ENCODE measurements around the gene ANKRD30B.
A peak's percentile ranks its signal among the peaks of the same experiment; 100 is the strongest.
"Not testable (repeated sequence)": the region's sequence is repeated elsewhere in the genome, so short reads cannot be mapped to it uniquely, and the experiment has no call there.

ANKRD30B gene

DNA sequence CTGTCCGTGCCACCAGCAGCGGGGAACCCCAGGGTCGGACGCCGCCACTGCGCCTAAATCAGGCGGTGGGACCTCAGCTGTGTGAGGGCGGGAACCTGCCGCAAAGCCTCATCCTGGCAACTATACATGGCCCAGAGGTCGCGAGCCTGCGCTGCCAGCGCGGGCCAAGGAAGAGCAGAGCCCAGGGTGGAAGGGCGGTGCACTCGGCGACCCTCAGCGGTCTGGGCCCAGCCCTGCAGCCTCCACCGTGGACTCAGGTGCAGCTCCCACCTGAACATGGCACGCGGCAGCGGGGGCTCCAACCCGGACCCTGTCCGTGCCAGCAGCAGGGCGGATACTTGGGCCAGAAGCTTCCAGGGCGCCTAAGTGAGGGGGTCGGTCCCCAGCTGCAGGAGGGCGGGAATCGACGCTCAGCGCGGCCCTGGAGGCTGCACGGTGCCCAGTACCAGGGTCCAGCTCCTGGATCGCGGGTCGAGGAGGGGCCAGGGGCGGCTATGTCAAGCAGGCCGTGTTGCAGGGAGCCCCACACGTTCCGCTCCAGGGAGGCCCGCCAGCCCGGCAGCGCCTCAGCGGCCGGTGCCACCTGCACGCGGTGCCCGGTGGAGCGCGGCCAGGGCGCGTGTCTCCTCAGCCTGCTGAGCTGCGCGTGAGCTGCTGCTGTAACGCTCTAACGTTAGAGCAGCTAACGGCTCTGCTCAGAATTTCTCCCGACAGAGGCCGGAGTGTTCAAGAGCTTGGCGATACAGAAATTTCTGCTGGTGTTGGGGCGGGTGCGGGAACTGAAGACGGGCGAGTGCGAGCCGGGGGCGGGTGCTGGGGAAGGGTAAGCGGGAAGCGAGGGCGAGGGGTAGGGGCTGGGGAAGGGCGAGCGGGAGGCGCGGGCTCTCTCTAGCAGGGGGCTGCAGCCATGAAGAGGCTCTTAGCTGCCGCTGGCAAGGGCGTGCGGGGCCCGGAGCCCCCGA is at the start of gene ANKRD30B:
Gene ANKRD30B, plus strand, starts transcription at position 660 of the 962 bp plus-strand sequence. Its CDS starts 248 bp downstream, at position 908.
- Histone ChIP-seq H3K4me3 (ENCODE audit: low read depth, low read length) (peak within 1 kb of the TSS; percentile 35), H3K36me3 (replicated peaks) (no peaks in the 10 kb centered on the region), H3K27me3 (replicated peaks) (no peaks in the 10 kb centered on the region), H3K27ac (no peak within 1 kb of the TSS)
- in situ Hi-C loops (cut with HindIII; ENCODE audit: low pct_ligation_motif_present, low sequenced_read_pairs) = no loop called here
- no peak for TF ChIP-seq CTCF (IDR thresholded peaks at IDR 0.05; ENCODE audit: low read depth, low read length, missing control alignments)
- no peak for DNase-seq

DNA sequence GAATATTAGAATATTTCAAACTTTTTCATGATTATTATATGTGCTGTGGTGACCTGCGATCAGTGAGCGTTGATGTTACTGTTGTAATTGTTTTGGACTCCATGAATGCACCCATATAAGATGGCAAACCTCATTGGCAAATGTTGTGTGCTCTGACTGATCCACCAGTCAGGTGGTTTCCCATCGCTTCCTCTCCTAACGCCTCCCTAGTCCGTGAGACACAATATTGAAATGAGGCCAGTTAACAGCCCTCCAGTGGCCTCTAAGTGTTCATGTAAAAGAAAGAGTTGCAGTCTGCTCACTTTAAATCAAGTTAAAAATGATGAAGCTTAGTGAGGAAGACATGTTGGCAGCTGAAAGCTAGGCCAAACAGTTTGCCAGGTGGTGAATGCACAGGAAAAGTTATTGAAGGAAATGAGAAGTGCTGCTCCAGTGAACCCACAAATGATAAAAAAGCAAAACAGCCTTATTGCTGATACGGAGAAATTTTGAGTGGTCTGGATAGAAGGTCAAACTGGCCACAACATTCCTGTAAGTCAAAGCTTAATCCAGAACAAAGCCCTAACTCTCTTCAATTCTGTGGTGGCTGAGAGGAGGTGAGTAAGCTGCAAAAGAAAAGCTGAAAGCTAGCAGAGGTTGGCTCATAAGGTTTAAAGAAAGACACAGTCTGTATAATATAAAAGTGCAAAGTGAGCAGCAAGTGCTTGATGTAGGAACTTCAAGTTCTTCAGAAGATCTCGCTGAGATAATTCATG is 46.5 kb upstream of the ANKRD30B start:
- in situ Hi-C loops (cut with HindIII; ENCODE audit: low pct_ligation_motif_present, low sequenced_read_pairs); H3K27ac ChIP-seq; H3K27me3 ChIP-seq (replicated peaks); H3K4me3 ChIP-seq (ENCODE audit: low read depth, low read length); H3K36me3 ChIP-seq (replicated peaks); DNase-seq: not testable (repeated sequence)

GRCh38 chr18:14709761-14710160 is 38.2 kb upstream of the ANKRD30B start:
- H3K36me3 ChIP-seq (replicated peaks); H3K27ac ChIP-seq; DNase-seq; H3K27me3 ChIP-seq (replicated peaks); in situ Hi-C loops (cut with HindIII; ENCODE audit: low pct_ligation_motif_present, low sequenced_read_pairs); H3K4me3 ChIP-seq (ENCODE audit: low read depth, low read length): not testable (repeated sequence)

DNA sequence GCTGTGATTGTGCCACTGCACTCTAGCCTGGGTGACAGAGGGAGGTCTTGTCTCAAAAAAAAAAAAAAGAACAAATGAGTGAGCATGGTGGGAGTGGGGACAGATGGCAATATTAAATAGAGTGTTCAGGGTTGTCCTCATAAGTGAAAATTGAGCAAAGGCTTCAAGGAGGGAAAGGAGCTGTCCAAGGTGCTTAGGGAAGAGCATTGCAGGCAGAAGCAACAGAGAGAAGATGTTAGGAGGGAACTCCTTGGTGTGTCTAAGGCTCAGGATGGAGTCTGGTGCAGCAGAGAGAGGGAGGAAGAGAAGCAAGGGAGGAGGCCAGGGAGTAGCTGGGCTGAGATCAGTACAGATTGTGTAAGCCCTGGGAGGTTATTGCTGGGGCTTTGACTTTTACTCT is 26.4 kb upstream of the ANKRD30B start:
- DNase-seq; H3K36me3 ChIP-seq (replicated peaks); in situ Hi-C loops (cut with HindIII; ENCODE audit: low pct_ligation_motif_present, low sequenced_read_pairs); H3K27me3 ChIP-seq (replicated peaks); H3K27ac ChIP-seq; H3K4me3 ChIP-seq (ENCODE audit: low read depth, low read length): not testable (repeated sequence)

GRCh38 chr18:14739056-14739455 is 8.9 kb upstream of the ANKRD30B start:
- in situ Hi-C loops (cut with HindIII; ENCODE audit: low pct_ligation_motif_present, low sequenced_read_pairs); H3K27ac ChIP-seq; H3K36me3 ChIP-seq (replicated peaks); H3K4me3 ChIP-seq (ENCODE audit: low read depth, low read length); DNase-seq; H3K27me3 ChIP-seq (replicated peaks): not testable (repeated sequence)

DNA sequence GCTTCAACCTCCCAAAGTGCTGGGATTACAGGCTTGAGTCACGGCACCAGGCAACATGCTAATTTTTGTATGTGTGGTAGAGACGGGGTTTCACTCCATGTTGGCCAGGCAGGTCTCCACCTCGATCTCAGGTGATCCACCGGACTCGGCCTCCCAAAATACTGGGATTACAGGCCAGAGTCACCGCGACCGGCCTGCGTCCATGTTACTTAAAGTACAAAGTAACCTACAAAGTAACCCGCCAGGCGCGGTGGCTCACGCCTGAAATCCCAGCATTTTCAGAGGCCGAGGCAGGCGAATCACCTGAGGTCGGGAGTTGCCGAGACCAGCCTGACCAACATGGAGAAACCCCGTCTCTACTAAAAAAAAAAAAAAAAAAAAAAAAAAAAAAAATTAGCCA is 1.1 kb upstream of the ANKRD30B start:
- H3K27me3 ChIP-seq (replicated peaks) = no peaks in the 10 kb centered on the region
- no peak for TF ChIP-seq CTCF (IDR thresholded peaks at IDR 0.05; ENCODE audit: low read depth, low read length, missing control alignments)
- H3K4me3 ChIP-seq (ENCODE audit: low read depth, low read length) = no peak overlapping the region
- no peak for DNase-seq
- in situ Hi-C loops (cut with HindIII; ENCODE audit: low pct_ligation_motif_present, low sequenced_read_pairs) = no loop called here
- H3K36me3 ChIP-seq (replicated peaks) = no peaks in the 10 kb centered on the region
- no peak overlapping the region for H3K27ac ChIP-seq

- no peaks in the 10 kb centered on the region for H3K36me3 ChIP-seq (replicated peaks)
- no peaks in the 10 kb centered on the region for H3K27me3 ChIP-seq (replicated peaks)
- no peak for TF ChIP-seq CTCF (IDR thresholded peaks at IDR 0.05; ENCODE audit: low read depth, low read length, missing control alignments)
- H3K27ac ChIP-seq = no peak overlapping the region
- peak overlapping the region; percentile 27 for H3K4me3 ChIP-seq (ENCODE audit: low read depth, low read length)
- in situ Hi-C loops (cut with HindIII; ENCODE audit: low pct_ligation_motif_present, low sequenced_read_pairs) = no loop called here
- no peak for DNase-seq
Measured at GRCh38 chr18:14748496-14748895, 524 bp downstream of the ANKRD30B start.

DNA sequence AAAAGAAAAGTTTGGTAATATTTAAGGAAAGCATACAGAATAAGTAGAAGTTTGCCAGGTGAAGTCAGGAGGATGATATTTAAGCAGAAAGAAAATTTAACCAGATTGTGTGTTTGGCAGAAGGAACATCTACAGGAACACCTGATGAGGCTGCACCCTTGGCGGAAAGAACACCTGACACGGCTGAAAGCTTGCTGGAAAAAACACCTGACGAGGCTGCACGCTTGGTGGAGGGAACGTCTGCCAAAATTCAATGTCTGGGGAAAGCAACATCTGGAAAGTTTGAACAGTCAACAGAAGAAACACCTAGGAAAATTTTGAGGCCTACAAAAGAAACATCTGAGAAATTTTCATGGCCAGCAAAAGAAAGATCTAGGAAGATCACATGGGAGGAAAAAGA is 15.6 kb downstream of the ANKRD30B start:
- in situ Hi-C loops (cut with HindIII; ENCODE audit: low pct_ligation_motif_present, low sequenced_read_pairs); H3K4me3 ChIP-seq (ENCODE audit: low read depth, low read length); DNase-seq; H3K36me3 ChIP-seq (replicated peaks); H3K27ac ChIP-seq; H3K27me3 ChIP-seq (replicated peaks): not testable (repeated sequence)

Data from brain microvascular endothelial cell (primary cell).